OCI-LY1 (cell line): ENCODE measurements around the gene ADIRF.

Experiments used
- CTCF ChIP-seq: fragments of 200-600 bp; sonication (generic), shearing (Covaris generic); IDR thresholded peaks from 2 replicates; pipeline ENCODE4 v1.5.1; 2017; ENCODE audit warnings: mild to moderate bottlenecking, antibody characterized with exemption, low read length, moderate library complexity, mixed read lengths
- EZH2 ChIP-seq: fragments of 200-600 bp; sonication (generic), shearing (Covaris generic); IDR thresholded peaks from 2 replicates; pipeline ENCODE4 v1.8.0; 2017; ENCODE audit warnings: borderline replicate concordance, mixed run types, mild to moderate bottlenecking, antibody characterized with exemption, low read length, moderate library complexity, mixed read lengths

- TF ChIP-seq CTCF = no peak
- no peak for TF ChIP-seq EZH2
These were observed 10.0 kb upstream of the ADIRF start, which contains the start of gene SNCG for GRCh38 chr10:86958116-86958900.
